ENCODE data around the gene INPP4B. TPM values are rescaled to one million over a fixed set of nuclear protein-coding genes. Genes with fewer than 3 reads are reported as not detected.

The INPP4B gene
- total RNA-seq, 1 donor: 46.9 TPM

GRCh38 chr4:142721187-142721586 is 124.9 kb downstream of the INPP4B start:
- no peaks in the 10 kb centered on the region for H3K4me1 ChIP-seq (ENCODE audit: insufficient read depth, low read length)
- H3K27me3 ChIP-seq (ENCODE audit: insufficient read depth, low read length): no peaks in the 10 kb centered on the region
- no peak overlapping the region for H3K4me3 ChIP-seq (ENCODE audit: low read length)
- H3K9me3 ChIP-seq (ENCODE audit: low read depth, low read length): no peaks in the 10 kb centered on the region

GRCh38 chr4:142719854-142720541 is 126.1 kb downstream of the INPP4B start:
- no peaks in the 10 kb centered on the region for H3K9me3 ChIP-seq (ENCODE audit: low read depth, low read length)
- no peak overlapping the region for H3K4me3 ChIP-seq (ENCODE audit: low read length)
- no peaks in the 10 kb centered on the region for H3K4me1 ChIP-seq (ENCODE audit: insufficient read depth, low read length)
- no peaks in the 10 kb centered on the region for H3K27me3 ChIP-seq (ENCODE audit: insufficient read depth, low read length)

DNA sequence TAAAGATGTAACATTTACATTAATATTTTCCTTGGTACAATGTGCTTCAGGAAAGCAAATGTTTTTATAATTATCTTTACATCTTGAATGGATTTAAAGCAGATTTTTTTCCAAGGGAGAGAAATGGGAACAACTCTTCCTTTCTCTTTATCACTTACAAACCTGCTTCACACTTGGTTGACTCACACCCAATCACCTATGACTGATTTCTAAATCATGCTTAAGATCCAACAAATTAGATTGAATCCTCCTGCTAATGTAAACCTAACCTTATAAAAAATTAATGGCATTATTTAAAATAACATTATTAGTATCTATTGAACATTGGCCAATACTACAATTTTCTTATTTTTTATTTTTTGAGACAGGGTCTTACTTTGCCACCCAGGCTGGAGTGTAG is 127.1 kb downstream of the INPP4B start:
- no peaks in the 10 kb centered on the region for H3K9me3 ChIP-seq (ENCODE audit: low read depth, low read length)
- H3K27me3 ChIP-seq (ENCODE audit: insufficient read depth, low read length): no peaks in the 10 kb centered on the region
- H3K4me1 ChIP-seq (ENCODE audit: insufficient read depth, low read length): no peaks in the 10 kb centered on the region
- H3K4me3 ChIP-seq (ENCODE audit: low read length): no peak overlapping the region

DNA sequence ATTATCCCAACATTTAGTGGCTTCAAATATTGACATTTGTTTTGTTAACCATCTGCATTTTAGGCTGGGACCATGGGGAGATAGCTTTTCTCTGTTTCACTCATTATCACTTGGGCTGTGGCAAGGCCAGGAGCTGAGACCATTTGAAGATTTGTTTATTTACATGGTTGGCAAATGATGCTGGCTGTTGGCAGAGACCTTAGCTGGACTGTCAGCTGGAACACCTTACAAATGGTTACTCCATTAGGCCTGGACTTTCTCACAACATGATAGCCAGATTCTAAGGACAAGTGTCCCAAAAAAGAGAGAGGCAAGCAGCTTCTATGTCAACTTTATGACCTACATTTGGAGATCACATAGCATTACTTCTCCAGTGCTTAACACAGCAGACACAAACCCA is 130.4 kb downstream of the INPP4B start:
- Histone ChIP-seq H3K9me3 (ENCODE audit: low read depth, low read length) (no peaks in the 10 kb centered on the region), H3K4me3 (ENCODE audit: low read length) (no peak overlapping the region), H3K4me1 (ENCODE audit: insufficient read depth, low read length) (no peaks in the 10 kb centered on the region), H3K27me3 (ENCODE audit: insufficient read depth, low read length) (no peaks in the 10 kb centered on the region)

GRCh38 chr4:142713282-142714030 is 132.6 kb downstream of the INPP4B start:
- H3K4me1 ChIP-seq (ENCODE audit: insufficient read depth, low read length): no peaks in the 10 kb centered on the region

GRCh38 chr4:142708231-142708630 is 137.9 kb downstream of the INPP4B start:
- Histone ChIP-seq H3K4me1 (ENCODE audit: insufficient read depth, low read length) (peaks cover 15% of the 10 kb centered on the region), H3K9me3 (ENCODE audit: low read depth, low read length) (no peaks in the 10 kb centered on the region), H3K4me3 (ENCODE audit: low read length) (no peak overlapping the region), H3K27me3 (ENCODE audit: insufficient read depth, low read length) (no peaks in the 10 kb centered on the region)

More at GRCh38 chr4:142713282-142714030, 132.6 kb downstream of the INPP4B start:
- Histone ChIP-seq H3K27me3 (ENCODE audit: insufficient read depth, low read length) (no peaks in the 10 kb centered on the region), H3K9me3 (ENCODE audit: low read depth, low read length) (no peaks in the 10 kb centered on the region), H3K4me3 (ENCODE audit: low read length) (no peak overlapping the region)

- H3K9me3 ChIP-seq (ENCODE audit: low read depth, low read length): no peaks in the 10 kb centered on the region
- peaks cover 15% of the 10 kb centered on the region for H3K4me1 ChIP-seq (ENCODE audit: insufficient read depth, low read length)
- H3K27me3 ChIP-seq (ENCODE audit: insufficient read depth, low read length): no peaks in the 10 kb centered on the region
- H3K4me3 ChIP-seq (ENCODE audit: low read length): no peak overlapping the region
These were observed 138.7 kb downstream of the INPP4B start for GRCh38 chr4:142707401-142707800.

DNA sequence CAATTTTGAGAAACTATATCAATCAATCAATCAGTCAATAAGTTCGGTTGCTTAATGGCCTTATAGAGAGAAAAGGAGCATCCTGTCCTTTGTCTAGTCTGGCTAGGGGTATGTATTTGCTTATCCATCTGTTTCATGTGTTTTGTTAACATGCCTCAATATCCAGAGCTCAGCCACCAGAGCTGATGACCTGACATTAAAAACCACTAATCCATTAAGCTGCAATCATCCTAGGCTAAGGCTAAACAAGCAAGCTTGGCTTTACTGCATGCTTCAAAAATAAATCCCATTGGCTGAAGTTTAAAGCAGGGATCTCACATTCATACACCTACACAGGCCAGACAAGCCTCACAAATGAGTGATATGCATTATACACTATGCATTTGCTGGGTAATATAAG is 139.7 kb downstream of the INPP4B start:
- H3K27me3 ChIP-seq (ENCODE audit: insufficient read depth, low read length): no peaks in the 10 kb centered on the region
- no peak overlapping the region for H3K4me3 ChIP-seq (ENCODE audit: low read length)
- peaks cover 15% of the 10 kb centered on the region for H3K4me1 ChIP-seq (ENCODE audit: insufficient read depth, low read length)
- no peaks in the 10 kb centered on the region for H3K9me3 ChIP-seq (ENCODE audit: low read depth, low read length)

- H3K4me3 ChIP-seq (ENCODE audit: low read length): no peak overlapping the region
- peaks cover 19% of the 10 kb centered on the region for H3K4me1 ChIP-seq (ENCODE audit: insufficient read depth, low read length)
- no peaks in the 10 kb centered on the region for H3K9me3 ChIP-seq (ENCODE audit: low read depth, low read length)
- no peaks in the 10 kb centered on the region for H3K27me3 ChIP-seq (ENCODE audit: insufficient read depth, low read length)
These were observed 140.3 kb downstream of the INPP4B start for GRCh38 chr4:142705820-142706219.

GRCh38 chr4:142703694-142704309 is 142.3 kb downstream of the INPP4B start:
- H3K9me3 ChIP-seq (ENCODE audit: low read depth, low read length): no peaks in the 10 kb centered on the region
- no peaks in the 10 kb centered on the region for H3K27me3 ChIP-seq (ENCODE audit: insufficient read depth, low read length)
- H3K4me3 ChIP-seq (ENCODE audit: low read length): no peak overlapping the region
- peaks cover 22% of the 10 kb centered on the region for H3K4me1 ChIP-seq (ENCODE audit: insufficient read depth, low read length)

DNA sequence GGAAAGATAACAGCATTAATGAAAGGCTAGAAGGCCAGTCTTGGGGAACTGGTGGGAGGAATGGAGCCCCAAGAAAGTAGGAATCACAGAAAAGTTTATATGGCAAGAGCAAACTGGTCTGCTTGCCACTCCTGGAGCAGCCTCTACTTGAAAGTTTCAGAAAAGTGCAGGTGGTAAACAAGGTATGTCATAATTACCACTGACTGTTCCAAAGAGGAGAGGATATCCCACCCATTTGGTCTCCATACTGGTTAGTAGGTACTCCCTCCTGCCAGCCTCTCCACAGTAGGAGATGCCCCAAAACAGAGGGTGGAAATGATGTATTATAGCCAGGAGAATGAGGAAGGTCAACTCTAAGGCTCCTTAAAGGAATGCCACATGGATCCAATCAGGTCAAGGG is 145.1 kb downstream of the INPP4B start:
- Histone ChIP-seq H3K4me1 (ENCODE audit: insufficient read depth, low read length) (peaks cover 33% of the 10 kb centered on the region), H3K4me3 (ENCODE audit: low read length) (no peak overlapping the region), H3K9me3 (ENCODE audit: low read depth, low read length) (no peaks in the 10 kb centered on the region), H3K27me3 (ENCODE audit: insufficient read depth, low read length) (no peaks in the 10 kb centered on the region)

DNA sequence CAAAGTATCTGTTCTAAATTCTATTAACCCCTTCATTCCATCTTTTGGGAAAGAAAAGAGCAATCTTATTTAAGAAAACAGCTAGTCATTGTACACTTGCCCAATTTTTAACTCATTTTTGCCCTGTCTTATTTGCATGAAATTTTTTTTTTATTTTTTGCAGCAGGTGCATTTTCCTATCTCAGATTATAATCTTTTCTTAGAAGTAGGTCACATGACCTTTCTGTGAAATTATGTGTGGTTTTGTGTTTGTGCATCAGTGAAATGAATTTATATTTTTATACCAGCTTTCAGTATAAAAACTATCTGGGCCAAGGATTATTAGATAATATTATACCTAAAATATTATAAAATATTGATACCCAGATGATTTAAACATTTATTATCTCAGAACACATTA is 145.6 kb downstream of the INPP4B start:
- no peaks in the 10 kb centered on the region for H3K9me3 ChIP-seq (ENCODE audit: low read depth, low read length)
- H3K4me1 ChIP-seq (ENCODE audit: insufficient read depth, low read length): peaks cover 37% of the 10 kb centered on the region
- H3K27me3 ChIP-seq (ENCODE audit: insufficient read depth, low read length): no peaks in the 10 kb centered on the region
- no peak overlapping the region for H3K4me3 ChIP-seq (ENCODE audit: low read length)

- H3K27me3 ChIP-seq (ENCODE audit: insufficient read depth, low read length): no peaks in the 10 kb centered on the region
- peaks cover 24% of the 10 kb centered on the region for H3K4me1 ChIP-seq (ENCODE audit: insufficient read depth, low read length)
- no peak overlapping the region for H3K4me3 ChIP-seq (ENCODE audit: low read length)
- no peaks in the 10 kb centered on the region for H3K9me3 ChIP-seq (ENCODE audit: low read depth, low read length)
These were observed 147.5 kb downstream of the INPP4B start for GRCh38 chr4:142698552-142698951.

DNA sequence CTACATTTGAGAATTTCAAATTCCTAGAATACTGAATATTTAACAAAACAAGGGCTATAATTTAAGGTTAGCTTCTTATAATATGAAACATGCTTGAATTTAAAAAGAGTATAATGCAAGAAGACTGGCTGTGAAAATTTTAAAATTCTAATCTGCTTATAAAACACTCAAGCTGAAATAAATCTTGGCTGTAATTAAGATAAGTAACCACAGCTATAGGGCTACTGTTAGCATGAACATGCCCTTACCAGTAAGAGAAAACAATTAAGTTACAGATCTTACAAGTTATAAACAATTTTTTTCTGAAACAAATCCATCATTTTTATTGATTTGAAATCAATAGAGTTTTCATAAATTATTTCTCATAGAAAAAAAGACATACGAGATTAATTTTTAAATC is 148.2 kb downstream of the INPP4B start:
- no peak overlapping the region for H3K4me3 ChIP-seq (ENCODE audit: low read length)
- H3K27me3 ChIP-seq (ENCODE audit: insufficient read depth, low read length): no peaks in the 10 kb centered on the region
- H3K4me1 ChIP-seq (ENCODE audit: insufficient read depth, low read length): peaks cover 22% of the 10 kb centered on the region
- no peaks in the 10 kb centered on the region for H3K9me3 ChIP-seq (ENCODE audit: low read depth, low read length)

DNA sequence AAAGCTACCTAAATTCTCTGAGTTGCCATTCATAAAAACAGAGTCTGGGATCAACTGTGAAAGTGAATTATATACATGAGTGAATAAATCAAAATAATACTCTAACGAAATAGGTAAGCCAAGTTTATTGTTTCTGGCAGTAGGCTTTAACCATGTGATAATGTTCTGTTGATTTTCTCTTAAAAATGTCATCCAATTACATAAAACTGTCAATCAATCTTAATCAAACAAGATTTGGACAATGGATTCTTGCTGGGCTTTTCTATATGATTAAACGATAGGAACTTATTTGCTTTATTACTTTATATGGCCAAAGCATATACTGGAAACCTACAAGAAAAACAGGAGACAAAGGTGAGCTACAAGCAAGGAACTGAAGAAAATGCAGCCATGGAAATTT is 148.8 kb downstream of the INPP4B start:
- peaks cover 22% of the 10 kb centered on the region for H3K4me1 ChIP-seq (ENCODE audit: insufficient read depth, low read length)

More for the DNA sequence above, 148.8 kb downstream of the INPP4B start:
- Histone ChIP-seq H3K4me3 (ENCODE audit: low read length) (no peak overlapping the region), H3K9me3 (ENCODE audit: low read depth, low read length) (no peaks in the 10 kb centered on the region), H3K27me3 (ENCODE audit: insufficient read depth, low read length) (no peaks in the 10 kb centered on the region)

All from mononuclear cell (primary cell).